ENCODE data around the gene SPTAN1.

The SPTAN1 gene

DNA sequence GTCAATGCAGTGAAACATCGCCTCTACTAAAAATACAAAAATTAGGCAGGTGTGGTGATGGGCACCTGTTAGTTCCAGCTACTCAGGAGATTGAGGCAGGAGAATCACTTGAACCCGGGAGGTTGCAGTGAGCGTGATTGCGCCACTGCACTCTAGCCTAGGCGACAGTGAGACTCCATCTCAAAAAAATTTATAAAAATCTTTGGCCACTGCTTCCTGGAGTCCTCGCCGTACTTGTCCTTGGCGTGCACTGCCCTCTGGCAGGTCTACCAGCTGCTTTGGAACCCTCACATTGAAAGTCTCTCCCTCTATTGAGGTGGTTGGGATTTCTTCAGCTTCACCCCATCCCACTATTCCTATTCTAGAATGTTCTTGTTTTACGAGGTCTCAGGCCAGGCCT, 79.2 kb downstream of the SPTAN1 start:
- Histone ChIP-seq H3F3A (ENCODE audit: insufficient read depth, low read length) (no peaks in the 10 kb centered on the region), H3K4me3 (ENCODE audit: low read depth, low read length, poor library complexity, severe bottlenecking) (no peak overlapping the region), H3K36me3 (ENCODE audit: insufficient read depth, low read length) (peaks cover 71% of the 10 kb centered on the region), H3K27ac (ENCODE audit: low read depth, low read length, poor library complexity, severe bottlenecking) (no peak overlapping the region), H4K20me1 (ENCODE audit: insufficient read depth, low read length) (no peaks in the 10 kb centered on the region), H3K9ac (ENCODE audit: low read length) (no peak overlapping the region), H3K4me1 (ENCODE audit: insufficient read depth, low read length, severe bottlenecking) (no peaks in the 10 kb centered on the region), H3K79me2 (ENCODE audit: insufficient read depth, low read length) (no peaks in the 10 kb centered on the region), H3K27me3 (ENCODE audit: insufficient read depth, low read length) (no peaks in the 10 kb centered on the region), H3K9me3 (ENCODE audit: low read length) (no peaks in the 10 kb centered on the region), H3K9me2 (ENCODE audit: low read depth, low read length) (no peaks in the 10 kb centered on the region), H3K4me2 (ENCODE audit: low read length) (no peak overlapping the region), H2AFZ (ENCODE audit: low read length) (no peak overlapping the region)
- TF ChIP-seq, protein P1, sequence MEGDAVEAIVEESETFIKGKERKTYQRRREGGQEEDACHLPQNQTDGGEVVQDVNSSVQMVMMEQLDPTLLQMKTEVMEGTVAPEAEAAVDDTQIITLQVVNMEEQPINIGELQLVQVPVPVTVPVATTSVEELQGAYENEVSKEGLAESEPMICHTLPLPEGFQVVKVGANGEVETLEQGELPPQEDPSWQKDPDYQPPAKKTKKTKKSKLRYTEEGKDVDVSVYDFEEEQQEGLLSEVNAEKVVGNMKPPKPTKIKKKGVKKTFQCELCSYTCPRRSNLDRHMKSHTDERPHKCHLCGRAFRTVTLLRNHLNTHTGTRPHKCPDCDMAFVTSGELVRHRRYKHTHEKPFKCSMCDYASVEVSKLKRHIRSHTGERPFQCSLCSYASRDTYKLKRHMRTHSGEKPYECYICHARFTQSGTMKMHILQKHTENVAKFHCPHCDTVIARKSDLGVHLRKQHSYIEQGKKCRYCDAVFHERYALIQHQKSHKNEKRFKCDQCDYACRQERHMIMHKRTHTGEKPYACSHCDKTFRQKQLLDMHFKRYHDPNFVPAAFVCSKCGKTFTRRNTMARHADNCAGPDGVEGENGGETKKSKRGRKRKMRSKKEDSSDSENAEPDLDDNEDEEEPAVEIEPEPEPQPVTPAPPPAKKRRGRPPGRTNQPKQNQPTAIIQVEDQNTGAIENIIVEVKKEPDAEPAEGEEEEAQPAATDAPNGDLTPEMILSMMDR (IDR thresholded peaks at IDR 0.05; ENCODE audit: low read length) = no peak
- TF ChIP-seq EZH2 (IDR thresholded peaks at IDR 0.05; ENCODE audit: borderline replicate concordance, low read length) = no peak

DNA sequence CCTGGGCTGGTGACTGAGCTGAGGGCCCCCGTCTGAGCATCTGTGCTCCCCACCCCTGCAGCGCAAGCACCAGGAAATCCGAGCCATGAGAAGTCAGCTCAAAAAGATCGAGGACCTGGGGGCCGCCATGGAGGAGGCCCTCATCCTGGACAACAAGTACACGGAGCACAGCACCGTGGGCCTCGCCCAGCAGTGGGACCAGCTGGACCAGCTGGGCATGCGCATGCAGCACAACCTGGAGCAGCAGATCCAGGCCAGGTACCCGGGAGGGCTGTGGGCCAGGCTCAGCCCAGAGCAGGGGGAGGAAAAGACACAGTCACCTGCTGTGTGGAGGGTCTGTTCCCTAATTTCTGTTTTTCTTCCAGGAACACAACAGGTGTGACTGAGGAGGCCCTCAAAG, 79.7 kb downstream of the SPTAN1 start:
- Histone ChIP-seq H3K4me3 (ENCODE audit: low read depth, low read length, poor library complexity, severe bottlenecking) (no peak overlapping the region), H3K79me2 (ENCODE audit: insufficient read depth, low read length) (no peaks in the 10 kb centered on the region), H4K20me1 (ENCODE audit: insufficient read depth, low read length) (no peaks in the 10 kb centered on the region), H3K27ac (ENCODE audit: low read depth, low read length, poor library complexity, severe bottlenecking) (no peak overlapping the region), H2AFZ (ENCODE audit: low read length) (no peak overlapping the region), H3K27me3 (ENCODE audit: insufficient read depth, low read length) (no peaks in the 10 kb centered on the region), H3K4me2 (ENCODE audit: low read length) (no peak overlapping the region), H3K9me3 (ENCODE audit: low read length) (no peaks in the 10 kb centered on the region), H3K9me2 (ENCODE audit: low read depth, low read length) (no peaks in the 10 kb centered on the region), H3K9ac (ENCODE audit: low read length) (no peak overlapping the region), H3K36me3 (ENCODE audit: insufficient read depth, low read length) (peaks cover 71% of the 10 kb centered on the region), H3K4me1 (ENCODE audit: insufficient read depth, low read length, severe bottlenecking) (no peaks in the 10 kb centered on the region), H3F3A (ENCODE audit: insufficient read depth, low read length) (no peaks in the 10 kb centered on the region)
- TF ChIP-seq, protein P1 (IDR thresholded peaks at IDR 0.05; ENCODE audit: low read length) = no peak
- no peak for TF ChIP-seq EZH2 (IDR thresholded peaks at IDR 0.05; ENCODE audit: borderline replicate concordance, low read length)

DNA sequence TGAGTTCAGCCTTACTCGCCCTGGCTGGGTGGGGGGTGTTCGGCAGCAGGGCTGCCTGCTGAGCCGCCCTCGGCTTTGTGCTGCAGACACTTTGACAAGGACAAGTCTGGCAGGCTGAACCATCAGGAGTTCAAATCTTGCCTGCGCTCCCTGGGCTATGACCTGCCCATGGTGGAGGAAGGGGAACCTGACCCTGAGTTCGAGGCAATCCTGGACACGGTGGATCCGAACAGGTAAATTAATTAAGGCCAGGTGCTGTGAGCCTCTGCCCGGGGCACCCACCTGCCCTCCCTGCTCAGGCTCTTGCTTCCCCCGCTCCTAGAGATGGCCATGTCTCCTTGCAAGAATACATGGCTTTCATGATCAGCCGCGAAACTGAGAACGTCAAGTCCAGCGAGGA, 80.1 kb downstream of the SPTAN1 start:
- H3K9me3 ChIP-seq (ENCODE audit: low read length) = no peaks in the 10 kb centered on the region
- H3K4me2 ChIP-seq (ENCODE audit: low read length) = no peak overlapping the region
- H3K27ac ChIP-seq (ENCODE audit: low read depth, low read length, poor library complexity, severe bottlenecking) = no peak overlapping the region
- H3K4me1 ChIP-seq (ENCODE audit: insufficient read depth, low read length, severe bottlenecking) = no peaks in the 10 kb centered on the region
- H3K79me2 ChIP-seq (ENCODE audit: insufficient read depth, low read length) = no peaks in the 10 kb centered on the region
- no peak overlapping the region for H3K9ac ChIP-seq (ENCODE audit: low read length)
- no peak for TF ChIP-seq EZH2 (IDR thresholded peaks at IDR 0.05; ENCODE audit: borderline replicate concordance, low read length)
- TF ChIP-seq, protein P1 (IDR thresholded peaks at IDR 0.05; ENCODE audit: low read length) = no peak
- no peaks in the 10 kb centered on the region for H3K27me3 ChIP-seq (ENCODE audit: insufficient read depth, low read length)
- no peaks in the 10 kb centered on the region for H3K9me2 ChIP-seq (ENCODE audit: low read depth, low read length)
- no peaks in the 10 kb centered on the region for H3F3A ChIP-seq (ENCODE audit: insufficient read depth, low read length)
- peaks cover 71% of the 10 kb centered on the region for H3K36me3 ChIP-seq (ENCODE audit: insufficient read depth, low read length)
- H2AFZ ChIP-seq (ENCODE audit: low read length) = no peak overlapping the region
- H3K4me3 ChIP-seq (ENCODE audit: low read depth, low read length, poor library complexity, severe bottlenecking) = no peak overlapping the region
- H4K20me1 ChIP-seq (ENCODE audit: insufficient read depth, low read length) = no peaks in the 10 kb centered on the region

All from OCI-LY1 (cell line).